ENCODE data around the gene SEZ6.
A peak's percentile ranks its signal among the peaks of the same experiment; 100 is the strongest.

Gene SEZ6

GRCh38 chr17:28916302-28916934 lies 89.4 kb downstream of the SEZ6 start:
- H3K4me2 ChIP-seq (ENCODE audit: insufficient read depth, low read length): no peak overlapping the region
- peak; percentile 87 for ATAC-seq (ENCODE audit: insufficient read depth, low read depth)
- H3K27ac ChIP-seq (ENCODE audit: low read length): no peak overlapping the region
- TF ChIP-seq EZH2 (IDR thresholded peaks at IDR 0.05; ENCODE audit: borderline replicate concordance, low read depth, low read length, severe bottlenecking) (no peak), CTCF (IDR thresholded peaks at IDR 0.05; ENCODE audit: borderline replicate concordance, extremely low read depth, low read length, poor library complexity, severe bottlenecking) (peak; percentile 73)
- peaks cover 7% of the 10 kb centered on the region; the same call in 1 of the 2 replicates for H4K20me1 ChIP-seq (ENCODE audit: insufficient read depth, low read length)
- no peaks in the 10 kb centered on the region for H3K4me1 ChIP-seq (ENCODE audit: insufficient read depth, low read length)
- H3K27me3 ChIP-seq (ENCODE audit: insufficient read depth, low read length, poor library complexity): no peaks in the 10 kb centered on the region
- H3K9me3 ChIP-seq (ENCODE audit: insufficient read depth, low read length, severe bottlenecking): no peaks in the 10 kb centered on the region
- H2AFZ ChIP-seq (ENCODE audit: low read depth, low read length): no peak overlapping the region
- no peak overlapping the region for H3K9ac ChIP-seq (ENCODE audit: low read depth, low read length)
- peak; percentile 50 for DNase-seq
- peaks cover 95% of the 10 kb centered on the region for H3K36me3 ChIP-seq (ENCODE audit: insufficient read depth, low read length)
- H3K79me2 ChIP-seq (ENCODE audit: insufficient read depth, low read length): no peaks in the 10 kb centered on the region
- no peak overlapping the region for H3K4me3 ChIP-seq (ENCODE audit: low read depth in 1 of 2, low read length in 2 of 2)

- Histone ChIP-seq H3K36me3 (ENCODE audit: insufficient read depth, low read length) (peaks cover 97% of the 10 kb centered on the region), H3K4me3 (ENCODE audit: low read depth in 1 of 2, low read length in 2 of 2) (no peak overlapping the region), H3K9me3 (ENCODE audit: insufficient read depth, low read length, severe bottlenecking) (no peaks in the 10 kb centered on the region), H4K20me1 (ENCODE audit: insufficient read depth, low read length) (peaks cover 10% of the 10 kb centered on the region), H2AFZ (ENCODE audit: low read depth, low read length) (no peak overlapping the region), H3K27me3 (ENCODE audit: insufficient read depth, low read length, poor library complexity) (no peaks in the 10 kb centered on the region), H3K4me2 (ENCODE audit: insufficient read depth, low read length) (no peak overlapping the region), H3K9ac (ENCODE audit: low read depth, low read length) (no peak overlapping the region), H3K79me2 (ENCODE audit: insufficient read depth, low read length) (no peaks in the 10 kb centered on the region), H3K4me1 (ENCODE audit: insufficient read depth, low read length) (no peaks in the 10 kb centered on the region), H3K27ac (ENCODE audit: low read length) (no peak overlapping the region)
- no peak for TF ChIP-seq CTCF (IDR thresholded peaks at IDR 0.05; ENCODE audit: borderline replicate concordance, extremely low read depth, low read length, poor library complexity, severe bottlenecking)
- TF ChIP-seq EZH2 (IDR thresholded peaks at IDR 0.05; ENCODE audit: borderline replicate concordance, low read depth, low read length, severe bottlenecking): no peak
- no peak for DNase-seq
- ATAC-seq (ENCODE audit: insufficient read depth, low read depth): no peak
Observed at GRCh38 chr17:28912938-28913333, 92.9 kb downstream of the SEZ6 start.

GRCh38 chr17:28912281-28912937 lies 93.4 kb downstream of the SEZ6 start:
- no peak for ATAC-seq (ENCODE audit: insufficient read depth, low read depth)
- DNase-seq: no peak
- no peaks in the 10 kb centered on the region for H3K79me2 ChIP-seq (ENCODE audit: insufficient read depth, low read length)
- H3K36me3 ChIP-seq (ENCODE audit: insufficient read depth, low read length): peaks cover 97% of the 10 kb centered on the region
- H3K4me1 ChIP-seq (ENCODE audit: insufficient read depth, low read length): no peaks in the 10 kb centered on the region
- no peak overlapping the region for H3K4me2 ChIP-seq (ENCODE audit: insufficient read depth, low read length)
- TF ChIP-seq EZH2 (IDR thresholded peaks at IDR 0.05; ENCODE audit: borderline replicate concordance, low read depth, low read length, severe bottlenecking) (no peak), CTCF (IDR thresholded peaks at IDR 0.05; ENCODE audit: borderline replicate concordance, extremely low read depth, low read length, poor library complexity, severe bottlenecking) (peak; percentile 50)
- H3K27ac ChIP-seq (ENCODE audit: low read length): no peak overlapping the region
- no peak overlapping the region for H2AFZ ChIP-seq (ENCODE audit: low read depth, low read length)
- H3K9ac ChIP-seq (ENCODE audit: low read depth, low read length): no peak overlapping the region
- H4K20me1 ChIP-seq (ENCODE audit: insufficient read depth, low read length): peaks cover 10% of the 10 kb centered on the region
- H3K27me3 ChIP-seq (ENCODE audit: insufficient read depth, low read length, poor library complexity): no peaks in the 10 kb centered on the region
- H3K9me3 ChIP-seq (ENCODE audit: insufficient read depth, low read length, severe bottlenecking): no peaks in the 10 kb centered on the region
- H3K4me3 ChIP-seq (ENCODE audit: low read depth in 1 of 2, low read length in 2 of 2): no peak overlapping the region
